OCI-LY3 (cell line): Measurements from ENCODE around the gene TNS2.

Experiments used
- H2AFZ ChIP-seq: fragments of 200-600, 300-600 bp; shearing (Covaris generic); 2 replicates; pipeline ENCODE4 v1.6.0; 2014; ENCODE audit warnings: antibody characterized with exemption, low read depth, low read length
- H3K27ac ChIP-seq: fragments of 200-600, 300-600 bp; sonication (generic); 2 replicates; pipeline ENCODE4 v1.5.1; 2014; ENCODE audit warnings: mild to moderate bottlenecking, low read length, moderate library complexity, mixed read lengths
- H3K27me3 ChIP-seq: fragments of 200-600, 300-600 bp; sonication (generic); 2 replicates; pipeline ENCODE4 v1.6.1; 2014; ENCODE audit warnings: low read depth, low read length, mixed read lengths
- H3K36me3 ChIP-seq: fragments of 200-600, 300-600 bp; sonication (generic); replicated peaks from 2 replicates; pipeline ENCODE3; 2014; ENCODE audit warnings: low read depth, low read length, mixed read lengths
- H3K4me1 ChIP-seq: fragments of 300-600, 200-600 bp; sonication (generic); 2 replicates; pipeline ENCODE4 v1.6.1; 2014; ENCODE audit warnings: low read length, mixed read lengths
- H3K4me2 ChIP-seq: fragments of 200-600, 300-600 bp; sonication (generic); 2 replicates; pipeline ENCODE4 v1.6.1; 2014; ENCODE audit warnings: low read length, mixed read lengths
- H3K4me3 ChIP-seq: fragments of 300-600, 200-600 bp; sonication (generic); 2 replicates; pipeline ENCODE4 v1.5.1; 2014; ENCODE audit warnings: antibody characterized with exemption, mild to moderate bottlenecking, low read length, moderate library complexity
- H3K79me2 ChIP-seq: fragments of 300-600, 200-600 bp; shearing (Covaris generic); 2 replicates; pipeline ENCODE4 v1.6.1; 2014; ENCODE audit warnings: mild to moderate bottlenecking, low read length, mixed read lengths
- H3K9ac ChIP-seq: fragments of 300-600, 200-600 bp; shearing (Covaris generic); 2 replicates; pipeline ENCODE4 v1.6.0; 2014; ENCODE audit warnings: mild to moderate bottlenecking, low read length, moderate library complexity
- H3K9me3 ChIP-seq: fragments of 200-600, 300-600 bp; shearing (Covaris generic); 2 replicates; pipeline ENCODE4 v1.6.1; 2014; ENCODE audit warnings: low read length, mixed read lengths; ENCODE audit not compliant: insufficient read depth
- H4K20me1 ChIP-seq: fragments of 200-600, 300-600 bp; sonication (generic); 2 replicates; pipeline ENCODE4 v1.6.1; 2016; ENCODE audit warnings: low read length, mixed read lengths; ENCODE audit not compliant: insufficient read depth
- CTCF ChIP-seq: fragments of 200-600, 300-600 bp; sonication (generic); IDR thresholded peaks from 2 replicates; pipeline ENCODE4 v1.5.1; 2014; ENCODE audit warnings: antibody characterized with exemption, low read length, low read depth
- EZH2phosphoT487 ChIP-seq: fragments of 200-600 bp; shearing (Covaris generic); IDR thresholded peaks from 2 replicates; pipeline ENCODE4 v1.6.1; 2018; ENCODE audit warnings: antibody characterized with exemption, mixed run types, low read depth

The TNS2 gene

DNA sequence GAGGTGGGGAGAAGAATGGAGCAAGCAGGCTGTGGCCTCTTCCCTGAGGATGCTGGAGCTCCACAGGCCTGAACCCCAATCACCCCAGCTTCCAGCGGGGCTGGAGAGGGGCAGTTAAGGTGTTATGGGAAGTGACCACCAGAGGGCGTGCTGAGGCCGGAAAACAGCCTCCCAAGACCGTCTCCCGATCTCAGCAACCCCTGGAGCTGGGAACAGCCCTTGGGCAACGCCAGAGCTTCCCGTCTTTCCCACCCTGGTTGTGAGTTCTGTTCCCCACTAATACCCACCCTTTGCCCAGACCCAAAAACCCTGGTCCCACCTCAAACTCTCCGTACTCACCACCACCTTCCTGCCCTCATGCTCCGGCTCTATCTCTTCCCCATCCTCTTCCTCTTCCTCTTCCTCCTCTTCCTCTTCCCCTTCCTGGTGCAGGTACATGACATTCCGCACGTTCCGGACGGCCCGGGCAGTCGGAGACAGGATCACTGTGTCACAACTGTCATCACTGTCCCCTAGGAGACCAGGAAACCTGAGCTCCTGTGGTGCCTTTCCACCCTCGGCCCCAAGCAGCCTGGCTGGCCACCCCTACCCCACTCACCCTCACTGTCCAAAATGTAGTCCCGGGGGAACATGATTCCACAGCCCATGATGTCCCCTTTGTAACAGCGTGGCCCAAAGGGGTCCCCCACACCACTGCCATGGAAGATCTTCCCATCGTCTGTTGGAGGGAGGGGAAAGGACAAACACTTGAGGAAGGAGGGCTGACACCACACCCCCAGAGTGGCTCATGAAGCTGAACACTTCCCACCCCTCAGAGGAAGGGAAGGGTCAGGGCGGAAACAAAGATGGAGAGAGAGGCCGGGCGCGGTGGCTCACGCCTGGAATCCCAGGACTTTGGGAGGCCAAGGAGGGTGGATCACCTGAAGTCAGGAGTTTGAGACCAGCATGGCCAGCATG, 16.4 kb downstream of the TNS2 start:
- Histone ChIP-seq H3K36me3 (peaks cover 11% of the 10 kb centered on the region), H3K27ac (no peak overlapping the region), H3K4me2 (no peak overlapping the region; the same call in 1 of the 2 replicates), H2AFZ (no peak overlapping the region), H3K79me2 (no peaks in the 10 kb centered on the region), H3K9ac (no peak overlapping the region), H3K4me1 (no peaks in the 10 kb centered on the region), H3K4me3 (no peak overlapping the region), H4K20me1 (no peaks in the 10 kb centered on the region), H3K9me3 (no peaks in the 10 kb centered on the region), H3K27me3 (no peaks in the 10 kb centered on the region)
- TF ChIP-seq CTCF (peak; percentile 84), EZH2phosphoT487 (no peak)

- Histone ChIP-seq H3K79me2 (no peaks in the 10 kb centered on the region), H3K9ac (no peak overlapping the region), H3K4me1 (peaks cover under 1% of the 10 kb centered on the region; the same call in 1 of the 2 replicates), H2AFZ (no peak overlapping the region), H4K20me1 (no peaks in the 10 kb centered on the region), H3K27ac (no peak overlapping the region), H3K4me3 (no peak overlapping the region), H3K4me2 (no peak overlapping the region), H3K9me3 (no peaks in the 10 kb centered on the region), H3K27me3 (no peaks in the 10 kb centered on the region), H3K36me3 (peaks cover 17% of the 10 kb centered on the region)
- TF ChIP-seq CTCF (no peak), EZH2phosphoT487 (no peak)
Measured at GRCh38 chr12:53067074-53067992, 17.5 kb downstream of the TNS2 start.

- H3K4me3 ChIP-seq, result no peak overlapping the region
- no peaks in the 10 kb centered on the region for H4K20me1 ChIP-seq
- no peaks in the 10 kb centered on the region for H3K79me2 ChIP-seq
- no peak for TF ChIP-seq CTCF
- TF ChIP-seq EZH2phosphoT487, result no peak
- no peak overlapping the region for H3K4me2 ChIP-seq
- H3K27ac ChIP-seq, result no peak overlapping the region
- no peak overlapping the region for H2AFZ ChIP-seq
- H3K36me3 ChIP-seq, result peaks cover 17% of the 10 kb centered on the region
- H3K4me1 ChIP-seq, result peaks cover 9% of the 10 kb centered on the region
- H3K9me3 ChIP-seq, result no peaks in the 10 kb centered on the region
- H3K9ac ChIP-seq, result no peak overlapping the region
- no peaks in the 10 kb centered on the region for H3K27me3 ChIP-seq
Measured at GRCh38 chr12:53067993-53068770, 18.3 kb downstream of the TNS2 start.
